ENCODE measurements around the gene NOPCHAP1.

NOPCHAP1 gene

DNA sequence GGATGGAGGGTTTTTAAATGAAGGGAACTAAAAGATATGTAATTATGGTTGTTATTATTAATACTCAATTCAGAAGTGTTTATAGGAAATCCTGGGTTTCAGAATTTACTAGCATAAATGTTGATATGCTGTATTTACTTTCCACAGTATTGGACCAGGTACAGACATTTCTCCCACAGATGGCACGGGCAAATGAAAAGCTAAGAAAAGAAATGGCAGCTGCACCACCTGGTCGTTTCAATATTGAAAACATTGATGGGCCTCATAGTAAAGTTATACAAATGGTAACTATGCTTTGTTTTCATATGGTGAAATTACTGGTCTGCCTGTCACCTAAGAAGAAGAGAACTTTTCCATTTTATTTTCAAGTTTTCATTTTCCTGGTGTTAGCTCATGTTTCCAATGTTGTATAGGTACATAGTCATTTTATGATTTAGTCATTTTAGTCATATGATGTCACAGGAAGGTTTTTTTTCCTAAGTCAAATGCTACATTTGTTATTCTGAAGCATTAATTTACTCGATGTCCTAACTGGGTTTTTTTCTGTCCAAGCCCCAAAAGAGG lies 5.5 kb downstream of the NOPCHAP1 start:
- no peak overlapping the region for H3K9ac ChIP-seq (ENCODE audit: low read length in 2 of 2)
- no peaks in the 10 kb centered on the region for H3K9me3 ChIP-seq (ENCODE audit: control insufficient read depth in 2 of 2, low read length in 2 of 2)
- H3K4me1 ChIP-seq (ENCODE audit: control insufficient read depth, insufficient read depth, low read length), result peaks cover 11% of the 10 kb centered on the region
- H3K27me3 ChIP-seq (ENCODE audit: control insufficient read depth in 1 of 2, insufficient read depth in 2 of 2, low read length in 2 of 2), result no peaks in the 10 kb centered on the region
- H3K36me3 ChIP-seq (ENCODE audit: control insufficient read depth in 2 of 2, insufficient read depth in 2 of 2, low read length in 2 of 2), result peaks cover 28 to 32% of the 10 kb centered on the region in 2 donors
- no peak overlapping the region for H3K4me3 ChIP-seq (ENCODE audit: low read length in 2 of 2)
- H3K27ac ChIP-seq (ENCODE audit: low read length), result no peak overlapping the region

- H3K9me3 ChIP-seq (ENCODE audit: control insufficient read depth in 2 of 2, low read length in 2 of 2), result no peaks in the 10 kb centered on the region
- H3K9ac ChIP-seq (ENCODE audit: low read length in 2 of 2), result no peak overlapping the region
- H3K27ac ChIP-seq (ENCODE audit: low read length), result no peak overlapping the region
- peaks cover 31 to 36% of the 10 kb centered on the region in 2 donors for H3K36me3 ChIP-seq (ENCODE audit: control insufficient read depth in 2 of 2, insufficient read depth in 2 of 2, low read length in 2 of 2)
- H3K27me3 ChIP-seq (ENCODE audit: control insufficient read depth in 1 of 2, insufficient read depth in 2 of 2, low read length in 2 of 2), result no peaks in the 10 kb centered on the region
- H3K4me3 ChIP-seq (ENCODE audit: low read length in 2 of 2), result no peak overlapping the region
- no peaks in the 10 kb centered on the region for H3K4me1 ChIP-seq (ENCODE audit: control insufficient read depth, insufficient read depth, low read length)
Observed at GRCh38 chr12:104994336-104994735, 8.2 kb downstream of the NOPCHAP1 start.

DNA sequence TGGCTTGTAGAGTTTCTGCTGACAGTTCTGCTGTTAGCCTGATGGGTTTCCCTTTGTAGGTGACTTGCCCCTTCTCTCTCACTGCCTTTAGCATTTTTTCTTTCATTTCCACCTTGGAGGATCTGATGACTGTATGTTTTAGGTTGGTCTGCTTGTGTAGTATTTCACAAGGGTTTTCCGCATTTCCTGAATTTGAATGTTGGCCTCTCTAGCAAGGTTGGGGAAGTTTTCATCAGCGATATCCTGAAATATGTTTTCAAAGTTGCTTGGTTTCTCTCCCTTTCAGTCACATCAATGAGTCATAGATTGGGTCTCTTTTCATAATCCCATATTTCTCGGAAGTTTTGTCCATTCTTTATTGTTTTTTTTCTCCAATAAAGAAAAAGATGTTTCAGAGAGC lies 11.4 kb downstream of the NOPCHAP1 start:
- Histone ChIP-seq H3K4me1 (ENCODE audit: control insufficient read depth, insufficient read depth, low read length) (no peaks in the 10 kb centered on the region), H3K9me3 (ENCODE audit: control insufficient read depth in 2 of 2, low read length in 2 of 2) (no peaks in the 10 kb centered on the region), H3K36me3 (ENCODE audit: control insufficient read depth in 2 of 2, insufficient read depth in 2 of 2, low read length in 2 of 2) (peaks cover 27 to 32% of the 10 kb centered on the region in 2 donors), H3K9ac (ENCODE audit: low read length in 2 of 2) (no peak overlapping the region), H3K27me3 (ENCODE audit: control insufficient read depth in 1 of 2, insufficient read depth in 2 of 2, low read length in 2 of 2) (no peaks in the 10 kb centered on the region), H3K27ac (ENCODE audit: low read length) (no peak overlapping the region), H3K4me3 (ENCODE audit: low read length in 2 of 2) (no peak overlapping the region)

GRCh38 chr12:104998423-104999346 lies 12.6 kb downstream of the NOPCHAP1 start:
- Histone ChIP-seq H3K27me3 (ENCODE audit: control insufficient read depth in 1 of 2, insufficient read depth in 2 of 2, low read length in 2 of 2) (no peaks in the 10 kb centered on the region), H3K27ac (ENCODE audit: low read length) (no peak overlapping the region), H3K4me1 (ENCODE audit: control insufficient read depth, insufficient read depth, low read length) (no peaks in the 10 kb centered on the region), H3K4me3 (ENCODE audit: low read length in 2 of 2) (no peak overlapping the region), H3K9me3 (ENCODE audit: control insufficient read depth in 2 of 2, low read length in 2 of 2) (no peaks in the 10 kb centered on the region), H3K9ac (ENCODE audit: low read length in 2 of 2) (no peak overlapping the region), H3K36me3 (ENCODE audit: control insufficient read depth in 2 of 2, insufficient read depth in 2 of 2, low read length in 2 of 2) (peaks cover 25 to 35% of the 10 kb centered on the region in 2 donors)

- Histone ChIP-seq H3K4me3 (ENCODE audit: low read length in 2 of 2) (no peak overlapping the region), H3K27me3 (ENCODE audit: control insufficient read depth in 1 of 2, insufficient read depth in 2 of 2, low read length in 2 of 2) (no peaks in the 10 kb centered on the region), H3K36me3 (ENCODE audit: control insufficient read depth in 2 of 2, insufficient read depth in 2 of 2, low read length in 2 of 2) (peaks cover 23 to 37% of the 10 kb centered on the region in 2 donors), H3K27ac (ENCODE audit: low read length) (no peak overlapping the region), H3K4me1 (ENCODE audit: control insufficient read depth, insufficient read depth, low read length) (no peaks in the 10 kb centered on the region), H3K9ac (ENCODE audit: low read length in 2 of 2) (no peak overlapping the region), H3K9me3 (ENCODE audit: control insufficient read depth in 2 of 2, low read length in 2 of 2) (no peaks in the 10 kb centered on the region)
Observed at GRCh38 chr12:104999347-104999685, 13.2 kb downstream of the NOPCHAP1 start.

DNA sequence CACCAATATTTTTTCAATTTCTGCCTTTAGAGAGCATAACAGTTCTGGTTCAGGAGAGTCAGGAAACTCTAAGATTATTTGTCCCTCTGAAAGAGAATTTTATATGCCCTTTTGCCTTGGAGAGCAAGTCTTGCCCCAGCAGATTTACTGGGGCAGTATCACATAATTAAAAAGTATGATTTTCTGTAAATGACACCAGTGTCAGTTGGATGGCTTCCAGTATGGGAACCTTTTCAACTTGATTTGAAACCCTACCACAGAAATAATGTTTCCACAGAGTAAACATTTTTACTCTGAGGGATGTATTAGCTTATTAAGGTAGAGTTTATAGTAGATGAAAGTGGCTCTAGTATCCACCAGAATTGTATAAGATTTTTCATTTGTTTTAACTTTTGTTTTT lies 15.4 kb downstream of the NOPCHAP1 start:
- Histone ChIP-seq H3K27ac (ENCODE audit: low read length) (no peak overlapping the region), H3K36me3 (ENCODE audit: control insufficient read depth in 2 of 2, insufficient read depth in 2 of 2, low read length in 2 of 2) (peaks cover 14 to 29% of the 10 kb centered on the region in 2 donors), H3K4me1 (ENCODE audit: control insufficient read depth, insufficient read depth, low read length) (no peaks in the 10 kb centered on the region), H3K4me3 (ENCODE audit: low read length in 2 of 2) (no peak overlapping the region), H3K9me3 (ENCODE audit: control insufficient read depth in 2 of 2, low read length in 2 of 2) (no peaks in the 10 kb centered on the region), H3K27me3 (ENCODE audit: control insufficient read depth in 1 of 2, insufficient read depth in 2 of 2, low read length in 2 of 2) (no peaks in the 10 kb centered on the region), H3K9ac (ENCODE audit: low read length in 2 of 2) (no peak overlapping the region)

- Histone ChIP-seq H3K9ac (ENCODE audit: low read length in 2 of 2) (no peak overlapping the region), H3K27ac (ENCODE audit: low read length) (no peak overlapping the region), H3K36me3 (ENCODE audit: control insufficient read depth in 2 of 2, insufficient read depth in 2 of 2, low read length in 2 of 2) (peaks cover 8 to 10% of the 10 kb centered on the region in 2 donors), H3K4me3 (ENCODE audit: low read length in 2 of 2) (no peak overlapping the region), H3K27me3 (ENCODE audit: control insufficient read depth in 1 of 2, insufficient read depth in 2 of 2, low read length in 2 of 2) (no peaks in the 10 kb centered on the region), H3K9me3 (ENCODE audit: control insufficient read depth in 2 of 2, low read length in 2 of 2) (no peaks in the 10 kb centered on the region), H3K4me1 (ENCODE audit: control insufficient read depth, insufficient read depth, low read length) (no peaks in the 10 kb centered on the region)
Observed at GRCh38 chr12:105013892-105014291, 27.8 kb downstream of the NOPCHAP1 start.

GRCh38 chr12:105014603-105015002 lies 28.5 kb downstream of the NOPCHAP1 start:
- no peak overlapping the region for H3K27ac ChIP-seq (ENCODE audit: low read length)
- peaks cover 8 to 10% of the 10 kb centered on the region in 2 donors for H3K36me3 ChIP-seq (ENCODE audit: control insufficient read depth in 2 of 2, insufficient read depth in 2 of 2, low read length in 2 of 2)
- no peaks in the 10 kb centered on the region for H3K4me1 ChIP-seq (ENCODE audit: control insufficient read depth, insufficient read depth, low read length)
- no peaks in the 10 kb centered on the region for H3K27me3 ChIP-seq (ENCODE audit: control insufficient read depth in 1 of 2, insufficient read depth in 2 of 2, low read length in 2 of 2)
- no peaks in the 10 kb centered on the region for H3K9me3 ChIP-seq (ENCODE audit: control insufficient read depth in 2 of 2, low read length in 2 of 2)
- no peak overlapping the region for H3K4me3 ChIP-seq (ENCODE audit: low read length in 2 of 2)
- H3K9ac ChIP-seq (ENCODE audit: low read length in 2 of 2), result no peak overlapping the region

DNA sequence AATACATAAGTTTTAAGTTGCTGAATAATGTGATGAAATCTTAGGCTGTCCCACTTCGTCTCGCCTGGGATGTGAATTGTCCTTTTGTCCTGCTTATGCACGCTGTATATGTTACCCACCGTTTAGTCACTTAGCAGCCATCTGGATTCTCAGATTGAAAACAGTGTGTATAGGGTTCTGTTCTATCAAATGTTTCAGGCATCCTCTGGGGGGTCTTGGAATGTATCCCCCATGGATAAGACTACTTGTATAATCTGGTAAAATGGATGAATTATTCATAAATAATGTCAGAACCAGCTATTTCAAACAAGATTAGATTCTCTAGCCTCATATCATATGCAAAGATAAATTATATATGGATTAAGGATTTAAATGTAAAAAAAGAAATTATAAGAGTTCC lies 29.4 kb downstream of the NOPCHAP1 start:
- Histone ChIP-seq H3K4me1 (ENCODE audit: control insufficient read depth, insufficient read depth, low read length) (no peaks in the 10 kb centered on the region), H3K4me3 (ENCODE audit: low read length in 2 of 2) (no peak overlapping the region), H3K27me3 (ENCODE audit: control insufficient read depth in 1 of 2, insufficient read depth in 2 of 2, low read length in 2 of 2) (no peaks in the 10 kb centered on the region), H3K9me3 (ENCODE audit: control insufficient read depth in 2 of 2, low read length in 2 of 2) (no peaks in the 10 kb centered on the region), H3K27ac (ENCODE audit: low read length) (no peak overlapping the region), H3K36me3 (ENCODE audit: control insufficient read depth in 2 of 2, insufficient read depth in 2 of 2, low read length in 2 of 2) (peaks cover 8 to 10% of the 10 kb centered on the region in 2 donors), H3K9ac (ENCODE audit: low read length in 2 of 2) (no peak overlapping the region)

- no peak overlapping the region for H3K27ac ChIP-seq (ENCODE audit: low read length)
- peaks cover 3% of the 10 kb centered on the region for H3K4me1 ChIP-seq (ENCODE audit: control insufficient read depth, insufficient read depth, low read length)
- H3K9me3 ChIP-seq (ENCODE audit: control insufficient read depth in 2 of 2, low read length in 2 of 2), result no peaks in the 10 kb centered on the region
- no peak overlapping the region for H3K9ac ChIP-seq (ENCODE audit: low read length in 2 of 2)
- no peak overlapping the region for H3K4me3 ChIP-seq (ENCODE audit: low read length in 2 of 2)
- peaks cover 8 to 10% of the 10 kb centered on the region in 2 donors for H3K36me3 ChIP-seq (ENCODE audit: control insufficient read depth in 2 of 2, insufficient read depth in 2 of 2, low read length in 2 of 2)
- no peaks in the 10 kb centered on the region for H3K27me3 ChIP-seq (ENCODE audit: control insufficient read depth in 1 of 2, insufficient read depth in 2 of 2, low read length in 2 of 2)
Observed at GRCh38 chr12:105018012-105018411, 31.9 kb downstream of the NOPCHAP1 start.

GRCh38 chr12:105018776-105019175 lies 32.7 kb downstream of the NOPCHAP1 start:
- no peaks in the 10 kb centered on the region for H3K9me3 ChIP-seq (ENCODE audit: control insufficient read depth in 2 of 2, low read length in 2 of 2)
- no peak overlapping the region for H3K9ac ChIP-seq (ENCODE audit: low read length in 2 of 2)
- H3K4me3 ChIP-seq (ENCODE audit: low read length in 2 of 2), result no peak overlapping the region
- peaks cover 3% of the 10 kb centered on the region for H3K4me1 ChIP-seq (ENCODE audit: control insufficient read depth, insufficient read depth, low read length)
- no peak overlapping the region for H3K27ac ChIP-seq (ENCODE audit: low read length)
- peaks cover 6 to 10% of the 10 kb centered on the region in 2 donors for H3K36me3 ChIP-seq (ENCODE audit: control insufficient read depth in 2 of 2, insufficient read depth in 2 of 2, low read length in 2 of 2)
- no peaks in the 10 kb centered on the region for H3K27me3 ChIP-seq (ENCODE audit: control insufficient read depth in 1 of 2, insufficient read depth in 2 of 2, low read length in 2 of 2)

All from stomach smooth muscle (tissue), 2 donors.